Activated T-helper 2 cell treated with anti-CD3 and anti-CD28 coated beads, Interferon-gamma antibody, Interleukin-2, Interleukin-4, amounts not matched to agents 10 μg/mL and 5 μg/mL and 100 μg/mL, durations not matched to agents 14 hours and 24 hours and 36 hours (primary cell): ENCODE measurements around the gene SEMG2. TPM values are rescaled to one million over a fixed set of nuclear protein-coding genes. Genes with fewer than 3 reads are reported as not detected.

Experiments
- DNase-seq: peaks from one replicate; pipeline ENCODE4 v3.0.0; 2021; ENCODE audit warnings: low spot score
- H3K27ac Mint-ChIP-seq: one replicate; pipeline ENCODE4 v1.8.0; 2021; ENCODE audit warnings: mixed read lengths
- H3K27me3 Mint-ChIP-seq: one replicate; pipeline ENCODE4 v1.8.0; 2021; ENCODE audit warnings: low read depth, mixed read lengths
- H3K36me3 Mint-ChIP-seq: one replicate; pipeline ENCODE4 v1.8.0; 2021; ENCODE audit warnings: low read depth, mixed read lengths
- H3K4me1 Mint-ChIP-seq: one replicate; pipeline ENCODE4 v1.8.0; 2021; ENCODE audit warnings: low read depth, mixed read lengths
- H3K4me3 Mint-ChIP-seq: one replicate; pipeline ENCODE4 v1.8.0; 2021; ENCODE audit warnings: low read depth, mild to moderate bottlenecking, moderate library complexity, mixed read lengths
- H3K9me3 Mint-ChIP-seq: one replicate; pipeline ENCODE4 v1.8.0; 2021; ENCODE audit warnings: mixed read lengths
- intact Hi-C: fragments of 100-400 bp; cut with micrococcal nuclease; formaldehyde crosslinking; loops from one replicate; pipeline ENCODE4 v1.15.1; 2023
- total RNA-seq: library from RNA; stranded (reverse); gene quantifications from 2 replicates; pipeline ENCODE4 v1.2.3, GENCODE V29; 2022

SEMG2 gene
- total RNA-seq, 1 donor from 2014 or later: not detected

DNA sequence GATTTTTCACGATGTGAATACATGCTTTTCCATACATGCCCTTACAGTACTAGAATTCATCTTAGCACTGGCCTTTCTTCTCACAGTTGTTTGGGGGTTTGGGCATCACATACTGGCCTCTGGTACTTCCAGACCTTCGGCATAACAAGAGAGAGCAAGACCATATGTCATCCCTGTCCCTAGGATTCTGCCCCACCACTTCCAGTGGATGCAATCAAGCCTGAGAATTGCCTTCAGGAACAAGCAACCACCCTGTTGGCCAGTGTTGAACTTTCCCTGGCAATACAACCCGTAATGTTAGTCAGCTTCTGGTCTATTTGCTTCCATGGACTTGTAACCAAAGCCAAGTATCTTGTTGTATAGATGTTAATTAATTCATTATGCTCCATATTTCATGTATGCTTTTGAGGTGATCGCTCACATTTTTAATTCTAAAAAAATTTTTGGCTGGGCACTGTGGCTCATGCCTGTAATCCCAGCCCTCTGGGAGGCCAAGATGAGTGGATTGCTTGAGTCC is 48.6 kb downstream of the SEMG2 start:
- Mint-ChIP-seq H3K9me3 (no peaks in the 10 kb centered on the region), H3K36me3 (no peaks in the 10 kb centered on the region)

More for the DNA sequence above, 48.6 kb downstream of the SEMG2 start:
- H3K27me3 Mint-ChIP-seq: peaks cover 48% of the 10 kb centered on the region
- H3K4me1 Mint-ChIP-seq: no peaks in the 10 kb centered on the region
- no peak overlapping the region for H3K27ac Mint-ChIP-seq
- H3K4me3 Mint-ChIP-seq: no peak overlapping the region
- intact Hi-C loops: no loop called here
- DNase-seq: no peak

Other genes with a start within 250 kb of the SEMG2 start
- gene KCNS1, start 120.2 kb upstream of the SEMG2 start, total RNA-seq: 0.18 and 0.21 TPM in 2 replicates
- not detected in 2 replicates for gene WFDC5, start 106.2 kb upstream of the SEMG2 start, total RNA-seq
- gene WFDC12, start 96.9 kb upstream of the SEMG2 start, total RNA-seq: not detected in 2 replicates
- not detected in 2 replicates for gene PI3, start 46.5 kb upstream of the SEMG2 start, total RNA-seq
- gene SEMG1, start 14.3 kb upstream of the SEMG2 start, total RNA-seq: not detected in 2 replicates
- gene SLPI, start 33.2 kb downstream of the SEMG2 start, total RNA-seq: not detected in 2 replicates
- not detected in 2 replicates for gene RBPJL, start 85.5 kb downstream of the SEMG2 start, total RNA-seq
- 0.39 and 0.64 TPM in 2 replicates for gene MATN4, start 86.9 kb downstream of the SEMG2 start, total RNA-seq
- gene SDC4, start 127.1 kb downstream of the SEMG2 start, total RNA-seq: 133 and 136 TPM in 2 replicates
- gene SYS1, start 141.8 kb downstream of the SEMG2 start, total RNA-seq: 16.8 and 20.1 TPM in 2 replicates
- gene TP53TG5, start 157.0 kb downstream of the SEMG2 start, total RNA-seq: not detected in 2 replicates
- 12.3 and 12.8 TPM in 2 replicates for gene DBNDD2, start 186.9 kb downstream of the SEMG2 start, total RNA-seq
- gene PIGT, start 194.8 kb downstream of the SEMG2 start, total RNA-seq: 72.5 and 72.7 TPM in 2 replicates
- gene WFDC2, start 248.4 kb downstream of the SEMG2 start, total RNA-seq: not detected in 2 replicates